ENCODE measurements around the gene COL4A2. TPM values are rescaled to one million over a fixed set of nuclear protein-coding genes. Genes with fewer than 3 reads are reported as not detected.

COL4A2 gene
- total RNA-seq, 1 donor from 2014 or later: not detected

GRCh38 chr13:110402299-110403069, 95.4 kb downstream of the COL4A2 start:
- no peaks in the 10 kb centered on the region for H3K36me3 Mint-ChIP-seq (ENCODE audit: low read depth)
- H3K27me3 Mint-ChIP-seq (ENCODE audit: low read depth): peaks cover 66% of the 10 kb centered on the region
- H3K4me3 Mint-ChIP-seq (ENCODE audit: low read depth): no peak overlapping the region
- intact Hi-C loops (cut with micrococcal nuclease): no loop called here
- H3K27ac Mint-ChIP-seq: no peak overlapping the region
- no peak for DNase-seq (ENCODE audit: low spot score)
- H3K9me3 Mint-ChIP-seq: no peaks in the 10 kb centered on the region
- H3K4me1 Mint-ChIP-seq (ENCODE audit: low read depth): peaks cover 5% of the 10 kb centered on the region

GRCh38 chr13:110403315-110403714, 96.2 kb downstream of the COL4A2 start:
- intact Hi-C loops (cut with micrococcal nuclease): no loop called here
- Mint-ChIP-seq H3K4me1 (ENCODE audit: low read depth) (peaks cover 5% of the 10 kb centered on the region), H3K36me3 (ENCODE audit: low read depth) (no peaks in the 10 kb centered on the region), H3K9me3 (no peaks in the 10 kb centered on the region), H3K27ac (no peak overlapping the region), H3K4me3 (ENCODE audit: low read depth) (no peak overlapping the region), H3K27me3 (ENCODE audit: low read depth) (peaks cover 66% of the 10 kb centered on the region)
- no peak for DNase-seq (ENCODE audit: low spot score)

- no peak for DNase-seq (ENCODE audit: low spot score)
- intact Hi-C loops (cut with micrococcal nuclease): no loop called here
- Mint-ChIP-seq H3K4me3 (ENCODE audit: low read depth) (no peak overlapping the region), H3K27me3 (ENCODE audit: low read depth) (peaks cover 66% of the 10 kb centered on the region), H3K27ac (no peak overlapping the region), H3K4me1 (ENCODE audit: low read depth) (peaks cover 5% of the 10 kb centered on the region), H3K36me3 (ENCODE audit: low read depth) (no peaks in the 10 kb centered on the region), H3K9me3 (no peaks in the 10 kb centered on the region)
These were observed 96.6 kb downstream of the COL4A2 start for GRCh38 chr13:110403721-110404120.

GRCh38 chr13:110404321-110404720, 97.2 kb downstream of the COL4A2 start:
- Mint-ChIP-seq H3K36me3 (ENCODE audit: low read depth) (no peaks in the 10 kb centered on the region), H3K9me3 (no peaks in the 10 kb centered on the region), H3K27ac (no peak overlapping the region), H3K4me1 (ENCODE audit: low read depth) (peaks cover 5% of the 10 kb centered on the region), H3K27me3 (ENCODE audit: low read depth) (peaks cover 68% of the 10 kb centered on the region), H3K4me3 (ENCODE audit: low read depth) (no peak overlapping the region)
- intact Hi-C loops (cut with micrococcal nuclease): no loop called here
- DNase-seq (ENCODE audit: low spot score): no peak

- H3K36me3 Mint-ChIP-seq (ENCODE audit: low read depth): no peaks in the 10 kb centered on the region
- no peaks in the 10 kb centered on the region for H3K9me3 Mint-ChIP-seq
- intact Hi-C loops (cut with micrococcal nuclease): loop anchor here (1.0 kb wide), 1 partner anchor 15 kb away; no protein-coding TSS in a partner anchor
- peaks cover 7% of the 10 kb centered on the region for H3K4me1 Mint-ChIP-seq (ENCODE audit: low read depth)
- no peak overlapping the region for H3K4me3 Mint-ChIP-seq (ENCODE audit: low read depth)
- DNase-seq (ENCODE audit: low spot score): no peak
- H3K27me3 Mint-ChIP-seq (ENCODE audit: low read depth): peaks cover 70% of the 10 kb centered on the region
- no peak overlapping the region for H3K27ac Mint-ChIP-seq
These were observed 98.7 kb downstream of the COL4A2 start for GRCh38 chr13:110405597-110406450.

GRCh38 chr13:110407021-110407420, 99.9 kb downstream of the COL4A2 start:
- intact Hi-C loops (cut with micrococcal nuclease): no loop called here
- no peak for DNase-seq (ENCODE audit: low spot score)
- no peaks in the 10 kb centered on the region for H3K9me3 Mint-ChIP-seq
- H3K27ac Mint-ChIP-seq: no peak overlapping the region
- no peak overlapping the region for H3K4me3 Mint-ChIP-seq (ENCODE audit: low read depth)
- H3K4me1 Mint-ChIP-seq (ENCODE audit: low read depth): peaks cover 8% of the 10 kb centered on the region
- H3K27me3 Mint-ChIP-seq (ENCODE audit: low read depth): peaks cover 68% of the 10 kb centered on the region
- no peaks in the 10 kb centered on the region for H3K36me3 Mint-ChIP-seq (ENCODE audit: low read depth)

GRCh38 chr13:110407531-110407930, 100.4 kb downstream of the COL4A2 start:
- Mint-ChIP-seq H3K27ac (no peak overlapping the region), H3K4me3 (ENCODE audit: low read depth) (no peak overlapping the region), H3K4me1 (ENCODE audit: low read depth) (peaks cover 13% of the 10 kb centered on the region), H3K9me3 (no peaks in the 10 kb centered on the region), H3K36me3 (ENCODE audit: low read depth) (no peaks in the 10 kb centered on the region), H3K27me3 (ENCODE audit: low read depth) (peaks cover 70% of the 10 kb centered on the region)
- intact Hi-C loops (cut with micrococcal nuclease): no loop called here
- DNase-seq (ENCODE audit: low spot score): no peak

- H3K27ac Mint-ChIP-seq: no peak overlapping the region
- no peaks in the 10 kb centered on the region for H3K9me3 Mint-ChIP-seq
- peaks cover 14% of the 10 kb centered on the region for H3K4me1 Mint-ChIP-seq (ENCODE audit: low read depth)
- intact Hi-C loops (cut with micrococcal nuclease): no loop called here
- no peaks in the 10 kb centered on the region for H3K36me3 Mint-ChIP-seq (ENCODE audit: low read depth)
- DNase-seq (ENCODE audit: low spot score): no peak
- no peak overlapping the region for H3K4me3 Mint-ChIP-seq (ENCODE audit: low read depth)
- peaks cover 70% of the 10 kb centered on the region for H3K27me3 Mint-ChIP-seq (ENCODE audit: low read depth)
These were observed 101.2 kb downstream of the COL4A2 start for GRCh38 chr13:110408286-110408685.

- Mint-ChIP-seq H3K4me3 (ENCODE audit: low read depth) (no peak overlapping the region), H3K9me3 (no peaks in the 10 kb centered on the region), H3K27ac (no peak overlapping the region), H3K4me1 (ENCODE audit: low read depth) (peaks cover 14% of the 10 kb centered on the region), H3K27me3 (ENCODE audit: low read depth) (peaks cover 65% of the 10 kb centered on the region), H3K36me3 (ENCODE audit: low read depth) (no peaks in the 10 kb centered on the region)
- intact Hi-C loops (cut with micrococcal nuclease): no loop called here
- DNase-seq (ENCODE audit: low spot score): no peak
These were observed 102.5 kb downstream of the COL4A2 start for GRCh38 chr13:110409581-110409992.

- H3K9me3 Mint-ChIP-seq: no peaks in the 10 kb centered on the region
- H3K36me3 Mint-ChIP-seq (ENCODE audit: low read depth): no peaks in the 10 kb centered on the region
- H3K4me3 Mint-ChIP-seq (ENCODE audit: low read depth): no peak overlapping the region
- intact Hi-C loops (cut with micrococcal nuclease): loop anchor here (10.0 kb wide), 1 partner anchor 65 kb away; no protein-coding TSS in a partner anchor
- no peak for DNase-seq (ENCODE audit: low spot score)
- peaks cover 14% of the 10 kb centered on the region for H3K4me1 Mint-ChIP-seq (ENCODE audit: low read depth)
- no peak overlapping the region for H3K27ac Mint-ChIP-seq
- H3K27me3 Mint-ChIP-seq (ENCODE audit: low read depth): peaks cover 66% of the 10 kb centered on the region
These were observed 102.9 kb downstream of the COL4A2 start for GRCh38 chr13:110410000-110410399.

GRCh38 chr13:110410936-110411687, 104.0 kb downstream of the COL4A2 start:
- intact Hi-C loops (cut with micrococcal nuclease): loop anchor here (10.0 kb wide), 1 partner anchor 66 kb away; no protein-coding TSS in a partner anchor

GRCh38 chr13:110411688-110412059, 104.6 kb downstream of the COL4A2 start:
- H3K9me3 Mint-ChIP-seq: no peaks in the 10 kb centered on the region
- peaks cover 70% of the 10 kb centered on the region for H3K27me3 Mint-ChIP-seq (ENCODE audit: low read depth)
- intact Hi-C loops (cut with micrococcal nuclease): loop anchor here (1.0 to 10.0 kb wide), 4 partner anchors 10 to 1451 kb away; no protein-coding TSS in a partner anchor
- peaks cover 9% of the 10 kb centered on the region for H3K4me1 Mint-ChIP-seq (ENCODE audit: low read depth)
- H3K4me3 Mint-ChIP-seq (ENCODE audit: low read depth): no peak overlapping the region
- DNase-seq (ENCODE audit: low spot score): no peak
- H3K27ac Mint-ChIP-seq: no peak overlapping the region
- H3K36me3 Mint-ChIP-seq (ENCODE audit: low read depth): no peaks in the 10 kb centered on the region

More at GRCh38 chr13:110410936-110411687, 104.0 kb downstream of the COL4A2 start:
- no peak overlapping the region for H3K27ac Mint-ChIP-seq
- H3K27me3 Mint-ChIP-seq (ENCODE audit: low read depth): peaks cover 66% of the 10 kb centered on the region
- peaks cover 9% of the 10 kb centered on the region for H3K4me1 Mint-ChIP-seq (ENCODE audit: low read depth)
- H3K4me3 Mint-ChIP-seq (ENCODE audit: low read depth): no peak overlapping the region
- no peaks in the 10 kb centered on the region for H3K36me3 Mint-ChIP-seq (ENCODE audit: low read depth)
- no peak for DNase-seq (ENCODE audit: low spot score)
- H3K9me3 Mint-ChIP-seq: no peaks in the 10 kb centered on the region

Measured in activated T-helper 2 cell treated with anti-CD3 and anti-CD28 coated beads, Interferon-gamma antibody, Interleukin-2, Interleukin-4, amounts not matched to agents 10 μg/mL and 5 μg/mL and 100 μg/mL, durations not matched to agents 14 hours and 24 hours and 36 hours (primary cell).